HL-60 (cell line): ENCODE data around the gene THAP9.
"Not testable (repeated sequence)": the region's sequence is repeated elsewhere in the genome, so short reads cannot be mapped to it uniquely, and the experiment has no call there.

Experiments
- DNase-seq, 2 experiments: peaks; one replicate each; pipeline ENCODE4 v3.0.0-alpha.2; 2010 to 2020; ENCODE audit warnings: low read depth in 1 of 2, low spot score in 1 of 2
- H3K27ac ChIP-seq: fragments of 250-450 bp; sonication (Bioruptor Pico); replicated peaks from 2 replicates; pipeline ENCODE4 v1.5.1; 2020; ENCODE audit warnings: mild to moderate bottlenecking, moderate library complexity
- H3K27me3 ChIP-seq: fragments of 250-450 bp; sonication (Bioruptor Pico); 2 replicates; pipeline ENCODE4 v1.5.1; 2021; ENCODE audit warnings: mild to moderate bottlenecking, moderate library complexity; ENCODE audit not compliant: insufficient read depth, poor library complexity, severe bottlenecking
- H3K4me3 ChIP-seq: replicated peaks from 2 replicates; pipeline ENCODE4 v1.5.1; 2011; ENCODE audit warnings: mild to moderate bottlenecking, control low read depth, low read length; ENCODE audit not compliant: insufficient read depth
- CTCF ChIP-seq: IDR thresholded peaks from one replicate; pipeline ENCODE4 v1.5.1; 2011; ENCODE audit warnings: low read length, control low read depth, inconsistent platforms; ENCODE audit not compliant: insufficient read depth
- GABPA ChIP-seq: IDR thresholded peaks from 2 replicates; pipeline ENCODE4 v1.6.1; 2012; ENCODE audit warnings: low read depth
- POLR2AphosphoS5 ChIP-seq: IDR thresholded peaks from 2 replicates; pipeline ENCODE4 v1.6.1; 2012; ENCODE audit warnings: low read depth
- REST ChIP-seq: IDR thresholded peaks from 2 replicates; pipeline ENCODE4 v1.6.1; 2012; ENCODE audit warnings: low read depth; ENCODE audit not compliant: insufficient replicate concordance
- SPI1 ChIP-seq: IDR thresholded peaks from 2 replicates; pipeline ENCODE4 v1.6.1; 2012; ENCODE audit warnings: low read depth, mild to moderate bottlenecking, borderline replicate concordance
- long read RNA-seq: library from polyadenylated mRNA; unstranded; transcript quantifications from one replicate; pipeline ENCODE4 v2.0.0, GENCODE V29; 2020

The THAP9 gene
- long read RNA-seq, transcript THAP9-201 (5 exons, 3,808 nt), result major isoform, 10 of 11 reads
- long read RNA-seq, partial matches to known transcripts, result 1 of 11 reads
- long read RNA-seq, other reads (novel, unspliced or antisense), result 0 of 11 reads

- TF ChIP-seq REST (peak; percentile 79), GABPA (no peak; the same call in 1 of the 2 replicates), POLR2AphosphoS5 (peak; percentile 91), SPI1 (peak; percentile 95), CTCF (no peak)
- Histone ChIP-seq H3K27me3 (no peaks in the 10 kb centered on the region), H3K27ac (peak within 1 kb of the TSS; percentile 91), H3K4me3 (peak within 1 kb of the TSS; percentile 68)
- peak; percentile 98 to 100 for DNase-seq
Observed at GRCh38 chr4:82900411-82901182, at the start of gene THAP9. Gene THAP9 (plus strand): TSS chr4:82900735. CDS start chr4:82900803, 68 bp downstream.

GRCh38 chr4:82851318-82851717 lies 49.2 kb upstream of the THAP9 start:
- DNase-seq, result no peak
- no peak overlapping the region for H3K4me3 ChIP-seq
- TF ChIP-seq CTCF (no peak), POLR2AphosphoS5 (no peak), GABPA (no peak), SPI1 (no peak)
- no peak overlapping the region for H3K27ac ChIP-seq
- no peaks in the 10 kb centered on the region for H3K27me3 ChIP-seq

GRCh38 chr4:82851885-82852750 lies 48.4 kb upstream of the THAP9 start:
- TF ChIP-seq GABPA (no peak), CTCF (peak; percentile 66)
- peak in 1 of 2 experiments; percentile 25 for DNase-seq
- Histone ChIP-seq H3K27me3 (no peaks in the 10 kb centered on the region), H3K4me3 (no peak overlapping the region), H3K27ac (no peak overlapping the region)

GRCh38 chr4:82852751-82853285 lies 47.7 kb upstream of the THAP9 start:
- H3K27me3 ChIP-seq, result no peaks in the 10 kb centered on the region
- H3K27ac ChIP-seq, result no peak overlapping the region
- TF ChIP-seq SPI1 (no peak), CTCF (no peak), GABPA (no peak), POLR2AphosphoS5 (no peak), REST (no peak)
- DNase-seq, result peak in 1 of 2 experiments; percentile 4
- H3K4me3 ChIP-seq, result no peak overlapping the region

GRCh38 chr4:82860487-82860886 lies 40.0 kb upstream of the THAP9 start:
- H3K27ac ChIP-seq, H3K27me3 ChIP-seq, H3K4me3 ChIP-seq, DNase-seq: not testable (repeated sequence)
